ENCODE measurements around the gene TTC23.
"Not testable (repeated sequence)": the region's sequence is repeated elsewhere in the genome, so short reads cannot be mapped to it uniquely, and the experiment has no call there.

Gene TTC23

DNA sequence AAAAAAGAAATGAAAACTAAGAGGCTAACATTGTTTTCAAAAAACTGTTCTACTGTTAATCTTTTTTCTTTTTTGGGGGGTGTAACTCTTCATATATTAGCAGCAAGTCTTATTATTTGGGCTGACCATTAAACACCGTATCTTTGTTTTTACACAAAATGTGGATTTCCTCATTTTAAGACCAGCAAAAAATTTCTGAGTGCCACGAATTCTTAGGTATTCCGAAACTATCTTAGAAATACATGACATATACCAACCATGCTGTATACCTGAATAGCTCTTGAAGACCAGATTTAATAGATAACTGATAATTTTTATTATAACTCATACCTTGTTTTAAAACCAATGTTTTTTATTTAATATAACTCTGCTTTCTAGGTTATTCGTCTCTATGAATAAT is 620 bp upstream of the TTC23 start:
- peak; percentile 8 for DNase-seq

DNA sequence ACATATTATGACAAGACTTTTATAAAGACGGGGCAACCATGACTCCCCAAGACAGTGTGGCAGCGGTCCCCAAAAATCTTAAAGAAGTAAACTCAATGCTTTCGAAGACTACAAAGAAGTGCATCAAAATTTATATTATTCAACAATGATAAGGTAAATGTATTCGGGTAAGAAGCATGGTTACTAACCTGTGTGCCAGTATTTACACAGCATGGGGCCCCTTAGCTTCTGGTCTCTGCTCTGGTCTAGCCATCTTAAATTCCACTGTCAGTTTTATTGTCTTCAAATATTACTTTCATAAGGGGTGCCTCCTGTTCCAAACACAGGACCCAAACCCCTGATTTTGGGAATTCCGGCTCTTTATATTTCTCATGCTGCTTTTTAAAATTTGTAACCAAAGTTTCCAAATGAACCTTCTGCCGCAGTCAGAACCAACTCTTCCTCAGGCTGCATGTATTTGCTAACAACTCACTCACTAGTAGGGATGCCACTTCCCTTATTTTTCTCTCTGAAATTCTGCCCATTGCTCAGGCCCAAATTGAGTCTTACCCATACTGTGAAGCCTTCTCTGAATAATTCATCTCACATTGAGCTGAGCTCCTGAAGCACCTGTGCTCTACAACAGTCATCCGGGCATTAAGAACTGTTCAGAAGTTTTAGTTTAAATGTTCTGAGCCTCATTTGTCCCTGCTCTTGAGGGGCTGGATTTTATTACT is 1.2 kb downstream of the TTC23 start:
- DNase-seq = no peak

GRCh38 chr15:99247062-99247461 is 2.3 kb downstream of the TTC23 start:
- no peak for DNase-seq

DNA sequence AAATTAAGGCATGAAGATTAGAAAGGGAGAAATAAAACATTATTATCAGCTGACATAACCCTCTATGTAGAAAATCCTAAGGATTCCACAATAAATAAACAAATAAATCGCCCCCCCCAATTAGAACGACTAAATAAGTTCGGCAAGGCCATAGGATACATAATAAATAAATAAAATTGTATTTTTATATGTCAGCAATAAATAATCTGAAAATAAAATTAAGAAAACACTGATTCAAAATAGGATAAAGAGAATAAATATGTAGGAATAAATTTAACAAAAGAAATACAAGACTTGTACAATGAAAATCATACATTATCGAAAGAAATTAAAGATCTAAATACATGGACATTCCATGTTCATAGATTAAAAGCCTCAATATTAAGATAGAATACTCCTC is 5.1 kb downstream of the TTC23 start:
- DNase-seq = no peak

- no peak for DNase-seq
Measured at GRCh38 chr15:99241752-99242151, 7.6 kb downstream of the TTC23 start.

- no peak for DNase-seq
Measured at GRCh38 chr15:99239545-99240198, 9.7 kb downstream of the TTC23 start.

DNA sequence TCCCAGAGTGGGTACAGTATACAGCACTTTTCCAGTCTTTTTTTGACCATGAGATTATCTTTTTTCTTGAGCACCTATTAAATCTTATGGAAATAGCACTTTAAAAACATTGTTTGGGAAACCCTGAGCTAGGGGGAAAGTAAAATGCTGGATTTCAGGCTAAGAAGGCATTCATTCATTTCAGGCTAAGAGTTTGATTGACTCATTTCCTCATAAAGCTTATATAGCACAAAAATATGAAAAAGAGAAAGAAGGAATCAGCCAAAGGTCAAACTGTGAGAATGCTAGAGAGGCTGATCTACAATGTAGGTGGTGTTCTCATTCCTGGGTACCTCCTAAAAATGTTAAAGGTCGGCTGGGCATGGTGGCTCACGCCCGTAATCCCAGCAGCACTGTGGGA is 10.5 kb downstream of the TTC23 start:
- DNase-seq = no peak

GRCh38 chr15:99234160-99234559 is 15.2 kb downstream of the TTC23 start:
- not testable (repeated sequence) for DNase-seq

- DNase-seq = no peak
Measured at GRCh38 chr15:99232740-99233139, 16.6 kb downstream of the TTC23 start.

DNA sequence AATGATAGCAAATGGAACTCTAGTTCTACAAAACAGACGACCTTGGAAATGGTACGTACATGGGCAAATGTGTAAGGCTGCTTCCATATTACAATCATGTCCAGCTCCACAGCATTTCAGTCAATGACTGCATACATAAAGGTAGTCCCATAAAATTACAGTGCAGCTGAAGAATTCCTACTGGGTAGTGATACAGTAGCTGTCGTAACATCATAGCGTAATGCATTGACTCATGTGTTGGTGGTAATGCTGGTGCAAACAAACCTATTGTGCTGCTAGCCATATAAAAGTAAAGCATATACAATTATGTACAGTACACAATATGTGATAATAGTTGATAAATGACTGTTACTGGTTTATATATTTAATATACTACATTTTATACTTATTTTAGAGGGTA is 18.5 kb downstream of the TTC23 start:
- no peak for DNase-seq

DNA sequence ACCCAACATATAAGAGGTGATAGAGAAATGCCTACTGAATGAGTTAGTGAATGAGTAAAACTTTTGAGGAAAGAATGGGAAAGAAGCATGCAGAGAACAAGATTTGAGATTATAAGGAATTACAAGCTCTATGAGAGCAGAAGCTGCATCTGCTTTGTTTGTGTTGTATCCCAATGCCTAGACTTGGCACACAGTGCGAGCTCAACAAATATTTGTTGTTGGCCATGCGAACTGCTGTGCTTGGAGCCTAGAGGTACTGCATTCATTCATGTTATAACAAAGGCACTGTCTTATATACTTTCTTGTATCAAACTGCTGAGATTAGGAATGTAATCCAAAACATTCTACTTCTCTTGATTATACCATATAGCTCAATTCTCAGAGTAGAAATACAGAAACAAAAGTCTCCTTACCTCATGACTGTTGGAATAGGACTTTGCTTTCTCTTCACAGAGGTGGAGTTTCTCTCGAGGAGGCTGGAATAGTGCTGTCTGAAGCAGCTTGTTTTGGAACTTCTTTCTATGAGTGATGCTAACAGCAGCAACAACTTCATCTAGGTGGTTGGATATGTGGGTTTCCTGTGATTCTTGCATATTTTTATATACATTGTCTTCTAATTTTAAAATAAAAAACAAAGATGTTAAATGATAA is 21.1 kb downstream of the TTC23 start:
- no peak for DNase-seq

DNA sequence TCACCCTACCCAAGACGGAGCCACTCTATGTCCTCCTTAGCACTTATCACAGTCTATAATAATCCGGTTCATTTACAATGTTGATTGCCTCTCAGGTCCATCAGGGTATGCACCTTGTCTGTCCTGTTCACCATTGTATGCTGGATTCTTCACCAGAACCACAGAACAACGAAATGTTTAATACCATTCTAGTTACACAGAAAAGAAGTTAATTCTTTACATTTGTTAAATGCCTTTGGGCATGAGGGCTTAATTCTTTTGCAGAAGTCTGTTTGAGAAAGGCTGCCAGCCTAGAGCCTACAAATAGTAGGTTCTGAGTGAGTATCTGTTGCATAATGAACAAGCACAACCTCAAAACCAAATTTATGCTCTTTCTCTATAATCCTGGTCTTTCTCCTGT is 22.6 kb downstream of the TTC23 start:
- DNase-seq = no peak

- no peak for DNase-seq
Measured at GRCh38 chr15:99224372-99225214, 24.8 kb downstream of the TTC23 start.

DNA sequence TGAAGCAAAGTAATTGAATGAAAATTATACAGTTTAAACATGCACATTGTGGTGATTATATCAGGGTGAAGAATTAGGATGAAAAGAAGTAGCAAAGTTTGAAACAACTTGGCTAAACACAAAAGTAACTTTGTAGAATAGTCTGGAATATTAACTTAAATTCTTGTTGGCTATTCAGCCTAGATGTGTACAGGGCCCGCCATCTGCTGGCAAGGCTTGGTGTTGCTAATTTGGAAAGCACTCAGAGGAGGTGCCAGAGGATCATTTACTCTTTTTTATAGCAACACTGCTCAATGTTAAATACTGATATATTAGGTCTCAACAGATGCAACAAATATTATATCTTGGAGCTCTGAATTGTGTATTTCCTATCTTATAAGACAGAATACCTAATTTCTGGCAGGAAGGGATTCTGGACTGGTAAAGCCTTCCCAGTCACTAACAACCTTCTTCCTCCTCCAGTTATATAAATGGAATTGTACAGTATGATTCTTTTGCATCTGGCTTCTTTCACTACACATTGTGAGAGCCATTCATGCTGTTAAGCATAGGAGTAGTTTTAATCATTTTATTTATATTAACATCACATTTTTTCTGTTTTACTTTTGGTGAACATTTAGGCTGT is 36.1 kb downstream of the TTC23 start:
- no peak for DNase-seq

- DNase-seq = no peak
Measured at GRCh38 chr15:99212406-99212805, 37.0 kb downstream of the TTC23 start.

- no peak for DNase-seq
Measured at GRCh38 chr15:99211926-99212325, 37.5 kb downstream of the TTC23 start.

DNA sequence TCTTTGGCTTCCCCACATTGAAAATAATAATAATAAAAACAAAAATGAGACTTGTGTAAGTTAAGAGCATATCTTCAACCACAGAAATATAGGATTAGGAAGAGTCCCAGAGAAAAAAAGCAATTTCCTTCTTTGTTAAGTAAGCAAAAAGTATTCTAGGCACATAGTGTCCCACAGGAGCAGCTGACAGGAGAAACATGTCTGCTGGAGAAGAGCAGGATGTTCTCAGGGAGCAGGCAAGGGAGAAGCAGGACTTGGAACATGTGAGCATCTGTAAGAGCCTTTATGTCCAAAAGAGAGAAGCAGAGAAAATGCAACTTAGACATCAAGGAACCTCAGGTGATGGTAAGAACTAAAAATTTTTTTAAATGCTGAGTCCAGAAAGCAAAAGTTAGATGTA is 39.0 kb downstream of the TTC23 start:
- no peak for DNase-seq

GRCh38 chr15:99209326-99209725 is 40.1 kb downstream of the TTC23 start:
- no peak for DNase-seq

- no peak for DNase-seq
Measured at GRCh38 chr15:99207672-99208071, 41.7 kb downstream of the TTC23 start.

DNA sequence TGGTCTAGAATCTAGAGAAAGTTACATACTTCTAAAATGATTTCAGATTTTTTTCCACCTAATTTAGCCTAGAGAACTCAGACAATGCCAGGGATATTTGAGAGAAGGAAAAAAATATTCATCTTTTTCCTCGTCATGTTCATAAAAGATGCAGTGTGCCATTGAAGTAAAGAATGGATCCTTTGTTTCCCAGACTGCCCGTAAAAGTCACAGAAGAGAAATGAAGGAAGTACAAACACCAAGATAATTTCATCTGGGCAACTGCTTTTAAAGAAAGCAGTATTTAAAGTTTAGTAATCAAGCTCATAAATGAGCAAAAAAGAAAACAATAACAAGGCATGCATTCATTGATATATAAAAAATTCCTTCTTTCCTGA is 47.2 kb downstream of the TTC23 start:
- no peak for DNase-seq

DNA sequence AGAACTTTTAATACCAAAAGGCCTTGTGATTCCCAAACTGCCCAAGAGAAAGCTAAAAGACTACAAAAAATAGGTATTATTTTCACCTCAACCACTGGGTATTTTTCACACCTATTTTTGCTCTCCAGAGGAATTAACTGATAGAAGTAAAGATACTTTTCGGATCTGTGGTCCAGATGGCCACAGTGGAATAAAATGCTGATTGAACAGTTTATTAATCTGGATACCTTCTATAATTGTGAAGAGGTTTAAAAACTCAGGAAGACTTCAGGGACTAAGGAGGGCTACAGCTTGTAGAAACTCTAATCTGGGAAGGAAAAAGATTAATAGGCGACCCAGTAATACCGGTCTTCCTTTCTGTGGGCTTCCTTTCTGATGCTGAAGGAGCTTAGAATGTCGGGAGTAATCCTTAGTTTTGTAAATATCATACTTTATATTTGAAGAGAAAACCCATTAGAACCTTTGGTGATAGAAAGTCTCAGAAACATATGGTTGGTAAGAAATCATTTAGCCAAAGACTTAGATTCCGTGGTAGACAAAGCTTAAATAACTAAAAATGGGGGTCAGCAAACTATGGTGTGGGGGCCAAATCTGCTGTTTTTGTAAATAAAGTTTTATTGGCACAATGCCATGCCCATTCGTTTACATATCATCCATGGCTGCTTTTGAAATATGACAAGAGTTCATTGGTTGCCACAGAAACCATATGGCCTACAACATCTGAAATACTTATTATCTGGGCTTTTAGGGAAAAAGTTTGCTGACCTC is 47.8 kb downstream of the TTC23 start:
- DNase-seq = no peak

GRCh38 chr15:99197856-99198255 is 51.5 kb downstream of the TTC23 start:
- DNase-seq = no peak
